ENCODE results near the gene DICER1.
A peak's percentile ranks its signal among the peaks of the same experiment; 100 is the strongest.

DICER1 gene

GRCh38 chr14:95164506-95164905 lies 7.2 kb upstream of the DICER1 start:
- Histone ChIP-seq H3K27me3 (ENCODE audit: control insufficient read depth in 1 of 2, insufficient read depth in 2 of 2, low read length in 2 of 2) (no peaks in the 10 kb centered on the region), H3K4me3 (ENCODE audit: low read length in 2 of 2) (no peak overlapping the region), H3K27ac (ENCODE audit: low read length) (no peak overlapping the region), H3K4me1 (ENCODE audit: control insufficient read depth, insufficient read depth, low read length) (no peaks in the 10 kb centered on the region), H3K9me3 (ENCODE audit: control insufficient read depth in 2 of 2, low read length in 2 of 2) (no peaks in the 10 kb centered on the region), H3K9ac (ENCODE audit: low read length in 2 of 2) (no peak overlapping the region), H3K36me3 (ENCODE audit: control insufficient read depth in 2 of 2, insufficient read depth in 2 of 2, low read length in 2 of 2) (no peaks in the 10 kb centered on the region)

- no peaks in the 10 kb centered on the region for H3K4me1 ChIP-seq (ENCODE audit: control insufficient read depth, insufficient read depth, low read length)
- no peaks in the 10 kb centered on the region for H3K9me3 ChIP-seq (ENCODE audit: control insufficient read depth in 2 of 2, low read length in 2 of 2)
- H3K27me3 ChIP-seq (ENCODE audit: control insufficient read depth in 1 of 2, insufficient read depth in 2 of 2, low read length in 2 of 2): no peaks in the 10 kb centered on the region
- H3K9ac ChIP-seq (ENCODE audit: low read length in 2 of 2): no peak overlapping the region
- no peak overlapping the region for H3K4me3 ChIP-seq (ENCODE audit: low read length in 2 of 2)
- H3K36me3 ChIP-seq (ENCODE audit: control insufficient read depth in 2 of 2, insufficient read depth in 2 of 2, low read length in 2 of 2): no peaks in the 10 kb centered on the region
- H3K27ac ChIP-seq (ENCODE audit: low read length): no peak overlapping the region
Measured at GRCh38 chr14:95163666-95164065, 6.3 kb upstream of the DICER1 start.

- Histone ChIP-seq H3K4me3 (ENCODE audit: low read length in 2 of 2) (no peak overlapping the region), H3K4me1 (ENCODE audit: control insufficient read depth, insufficient read depth, low read length) (peaks cover 3% of the 10 kb centered on the region), H3K36me3 (ENCODE audit: control insufficient read depth in 2 of 2, insufficient read depth in 2 of 2, low read length in 2 of 2) (no peaks in the 10 kb centered on the region), H3K27ac (ENCODE audit: low read length) (no peak overlapping the region), H3K9me3 (ENCODE audit: control insufficient read depth in 2 of 2, low read length in 2 of 2) (no peaks in the 10 kb centered on the region), H3K27me3 (ENCODE audit: control insufficient read depth in 1 of 2, insufficient read depth in 2 of 2, low read length in 2 of 2) (no peaks in the 10 kb centered on the region), H3K9ac (ENCODE audit: low read length in 2 of 2) (no peak overlapping the region)
Measured at GRCh38 chr14:95163132-95163531, 5.8 kb upstream of the DICER1 start.

- no peaks in the 10 kb centered on the region for H3K27me3 ChIP-seq (ENCODE audit: control insufficient read depth in 1 of 2, insufficient read depth in 2 of 2, low read length in 2 of 2)
- no peaks in the 10 kb centered on the region for H3K9me3 ChIP-seq (ENCODE audit: control insufficient read depth in 2 of 2, low read length in 2 of 2)
- peaks cover 7% of the 10 kb centered on the region for H3K4me1 ChIP-seq (ENCODE audit: control insufficient read depth, insufficient read depth, low read length)
- no peak overlapping the region for H3K9ac ChIP-seq (ENCODE audit: low read length in 2 of 2)
- no peak overlapping the region for H3K4me3 ChIP-seq (ENCODE audit: low read length in 2 of 2)
- H3K36me3 ChIP-seq (ENCODE audit: control insufficient read depth in 2 of 2, insufficient read depth in 2 of 2, low read length in 2 of 2): no peaks in the 10 kb centered on the region
- no peak overlapping the region for H3K27ac ChIP-seq (ENCODE audit: low read length)
Measured at GRCh38 chr14:95162641-95163040, 5.3 kb upstream of the DICER1 start.

GRCh38 chr14:95157048-95157326 lies 342 bp downstream of the DICER1 start:
- peak overlapping the region; percentile 93 for H3K27ac ChIP-seq (ENCODE audit: low read length)
- peak overlapping the region; percentile 77 to 92 for H3K9ac ChIP-seq (ENCODE audit: low read length in 2 of 2)
- H3K9me3 ChIP-seq (ENCODE audit: control insufficient read depth in 2 of 2, low read length in 2 of 2): no peaks in the 10 kb centered on the region
- no peaks in the 10 kb centered on the region for H3K27me3 ChIP-seq (ENCODE audit: control insufficient read depth in 1 of 2, insufficient read depth in 2 of 2, low read length in 2 of 2)
- peak overlapping the region; percentile 71 to 81 for H3K4me3 ChIP-seq (ENCODE audit: low read length in 2 of 2)
- H3K4me1 ChIP-seq (ENCODE audit: control insufficient read depth, insufficient read depth, low read length): peaks cover 16% of the 10 kb centered on the region
- no peaks in the 10 kb centered on the region for H3K36me3 ChIP-seq (ENCODE audit: control insufficient read depth in 2 of 2, insufficient read depth in 2 of 2, low read length in 2 of 2)

- Histone ChIP-seq H3K4me3 (ENCODE audit: low read length in 2 of 2) (peak overlapping the region; percentile 71 to 81), H3K36me3 (ENCODE audit: control insufficient read depth in 2 of 2, insufficient read depth in 2 of 2, low read length in 2 of 2) (no peaks in the 10 kb centered on the region), H3K27ac (ENCODE audit: low read length) (peak overlapping the region; percentile 42), H3K4me1 (ENCODE audit: control insufficient read depth, insufficient read depth, low read length) (peaks cover 16% of the 10 kb centered on the region), H3K9ac (ENCODE audit: low read length in 2 of 2) (peak overlapping the region; percentile 77 to 79), H3K9me3 (ENCODE audit: control insufficient read depth in 2 of 2, low read length in 2 of 2) (no peaks in the 10 kb centered on the region), H3K27me3 (ENCODE audit: control insufficient read depth in 1 of 2, insufficient read depth in 2 of 2, low read length in 2 of 2) (no peaks in the 10 kb centered on the region)
Measured at GRCh38 chr14:95156161-95157047, 925 bp downstream of the DICER1 start.

- no peak overlapping the region for H3K27ac ChIP-seq (ENCODE audit: low read length)
- H3K36me3 ChIP-seq (ENCODE audit: control insufficient read depth in 2 of 2, insufficient read depth in 2 of 2, low read length in 2 of 2): no peaks in the 10 kb centered on the region
- peaks cover 16% of the 10 kb centered on the region for H3K4me1 ChIP-seq (ENCODE audit: control insufficient read depth, insufficient read depth, low read length)
- no peaks in the 10 kb centered on the region for H3K9me3 ChIP-seq (ENCODE audit: control insufficient read depth in 2 of 2, low read length in 2 of 2)
- no peak overlapping the region for H3K9ac ChIP-seq (ENCODE audit: low read length in 2 of 2)
- no peaks in the 10 kb centered on the region for H3K27me3 ChIP-seq (ENCODE audit: control insufficient read depth in 1 of 2, insufficient read depth in 2 of 2, low read length in 2 of 2)
- H3K4me3 ChIP-seq (ENCODE audit: low read length in 2 of 2): peak overlapping the region in 1 of 2 donors; percentile 10
Measured at GRCh38 chr14:95155045-95155444, 2.3 kb downstream of the DICER1 start.

GRCh38 chr14:95153866-95154265 lies 3.5 kb downstream of the DICER1 start:
- Histone ChIP-seq H3K36me3 (ENCODE audit: control insufficient read depth in 2 of 2, insufficient read depth in 2 of 2, low read length in 2 of 2) (no peaks in the 10 kb centered on the region), H3K9ac (ENCODE audit: low read length in 2 of 2) (no peak overlapping the region), H3K4me1 (ENCODE audit: control insufficient read depth, insufficient read depth, low read length) (peaks cover 16% of the 10 kb centered on the region), H3K4me3 (ENCODE audit: low read length in 2 of 2) (no peak overlapping the region), H3K27ac (ENCODE audit: low read length) (no peak overlapping the region), H3K9me3 (ENCODE audit: control insufficient read depth in 2 of 2, low read length in 2 of 2) (no peaks in the 10 kb centered on the region), H3K27me3 (ENCODE audit: control insufficient read depth in 1 of 2, insufficient read depth in 2 of 2, low read length in 2 of 2) (no peaks in the 10 kb centered on the region)

- no peaks in the 10 kb centered on the region for H3K27me3 ChIP-seq (ENCODE audit: control insufficient read depth in 1 of 2, insufficient read depth in 2 of 2, low read length in 2 of 2)
- no peak overlapping the region for H3K4me3 ChIP-seq (ENCODE audit: low read length in 2 of 2)
- no peak overlapping the region for H3K9ac ChIP-seq (ENCODE audit: low read length in 2 of 2)
- peaks cover 8% of the 10 kb centered on the region for H3K4me1 ChIP-seq (ENCODE audit: control insufficient read depth, insufficient read depth, low read length)
- no peak overlapping the region for H3K27ac ChIP-seq (ENCODE audit: low read length)
- no peaks in the 10 kb centered on the region for H3K36me3 ChIP-seq (ENCODE audit: control insufficient read depth in 2 of 2, insufficient read depth in 2 of 2, low read length in 2 of 2)
- H3K9me3 ChIP-seq (ENCODE audit: control insufficient read depth in 2 of 2, low read length in 2 of 2): no peaks in the 10 kb centered on the region
Measured at GRCh38 chr14:95151561-95151960, 5.8 kb downstream of the DICER1 start.

GRCh38 chr14:95150910-95151309 lies 6.4 kb downstream of the DICER1 start:
- Histone ChIP-seq H3K9ac (ENCODE audit: low read length in 2 of 2) (no peak overlapping the region), H3K4me1 (ENCODE audit: control insufficient read depth, insufficient read depth, low read length) (peaks cover 7% of the 10 kb centered on the region), H3K27me3 (ENCODE audit: control insufficient read depth in 1 of 2, insufficient read depth in 2 of 2, low read length in 2 of 2) (no peaks in the 10 kb centered on the region), H3K36me3 (ENCODE audit: control insufficient read depth in 2 of 2, insufficient read depth in 2 of 2, low read length in 2 of 2) (no peaks in the 10 kb centered on the region), H3K4me3 (ENCODE audit: low read length in 2 of 2) (no peak overlapping the region), H3K27ac (ENCODE audit: low read length) (no peak overlapping the region), H3K9me3 (ENCODE audit: control insufficient read depth in 2 of 2, low read length in 2 of 2) (no peaks in the 10 kb centered on the region)

- H3K4me1 ChIP-seq (ENCODE audit: control insufficient read depth, insufficient read depth, low read length): peaks cover 2% of the 10 kb centered on the region
- H3K9ac ChIP-seq (ENCODE audit: low read length in 2 of 2): no peak overlapping the region
- no peak overlapping the region for H3K27ac ChIP-seq (ENCODE audit: low read length)
Measured at GRCh38 chr14:95149441-95149840, 7.9 kb downstream of the DICER1 start.

More at GRCh38 chr14:95149441-95149840, 7.9 kb downstream of the DICER1 start:
- Histone ChIP-seq H3K27me3 (ENCODE audit: control insufficient read depth in 1 of 2, insufficient read depth in 2 of 2, low read length in 2 of 2) (no peaks in the 10 kb centered on the region), H3K36me3 (ENCODE audit: control insufficient read depth in 2 of 2, insufficient read depth in 2 of 2, low read length in 2 of 2) (no peaks in the 10 kb centered on the region), H3K4me3 (ENCODE audit: low read length in 2 of 2) (no peak overlapping the region), H3K9me3 (ENCODE audit: control insufficient read depth in 2 of 2, low read length in 2 of 2) (no peaks in the 10 kb centered on the region)

Data from stomach smooth muscle (tissue), 2 donors.